ENCODE data around the gene DACT1. TPM values are rescaled to one million over a fixed set of nuclear protein-coding genes. Genes with fewer than 3 reads are reported as not detected.

The DACT1 gene
- total RNA-seq, 4 donors from 2014 or later = 2.3 to 5.8 (median 3.3) TPM

DNA sequence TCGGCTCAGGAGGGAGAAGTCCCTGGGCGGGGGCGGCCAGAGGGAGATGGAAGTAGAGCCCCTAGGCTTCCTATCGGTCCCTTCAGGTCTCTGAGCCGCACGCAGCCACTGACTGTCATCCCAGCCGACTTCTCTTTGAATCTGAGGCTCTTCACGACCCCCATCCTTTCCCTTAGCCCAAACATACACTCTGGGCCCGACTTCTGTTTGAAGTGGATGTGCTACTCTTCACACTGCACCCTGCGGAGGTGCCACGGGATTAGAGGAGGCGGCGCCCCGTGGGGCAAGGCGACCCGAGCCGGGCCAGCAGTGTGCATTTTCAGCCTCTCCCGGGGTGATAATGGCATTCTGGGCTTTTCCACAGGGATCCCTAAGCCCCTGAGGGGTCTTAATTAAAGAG, 6.0 kb upstream of the DACT1 start:
- DNase-seq = no peak
- TF ChIP-seq POLR2AphosphoS5 (IDR thresholded peaks at IDR 0.05) = no peak
- in situ Hi-C loops (cut with MboI; ENCODE audit: low pct_ligation_motif_present in 1 of 4, low pct_unique_long_range_greater_than_20kb in 1 of 4, low sequenced_read_pairs in 3 of 4) = loop anchor here in 3 of 4 donors (25.0 kb wide), 1 partner anchor 381 kb away; no protein-coding TSS in a partner anchor

DNA sequence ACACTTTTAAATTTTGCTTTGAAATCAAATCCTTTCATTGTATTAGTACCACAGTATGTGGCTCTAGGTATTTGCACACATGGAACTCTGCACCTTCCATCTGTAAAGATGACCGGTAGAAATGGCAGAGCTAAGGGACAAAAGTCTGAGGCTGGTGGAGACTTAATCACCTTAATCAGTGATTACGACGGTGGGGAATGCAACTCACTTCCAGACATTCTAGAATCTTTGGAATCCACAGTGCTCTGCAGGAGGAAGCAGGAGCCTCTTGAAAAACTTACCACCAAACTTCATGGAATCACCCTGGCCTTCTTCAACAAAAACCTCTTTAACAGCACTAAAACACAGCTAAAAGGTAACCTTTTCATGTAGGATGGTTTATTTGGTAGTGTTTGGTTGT, 3.9 kb upstream of the DACT1 start:
- Histone ChIP-seq H3K27me3 (peaks cover 2% of the 10 kb centered on the region), H3K4me1 (peaks cover 0 to 17% (median 9%) of the 10 kb centered on the region in 4 donors), H3K27ac (no peak overlapping the region), H3K9me3 (no peaks in the 10 kb centered on the region), H3K4me3 (no peak overlapping the region), H3K36me3 (no peaks in the 10 kb centered on the region)
- no peak for DNase-seq
- WGBS, 2 donors (ENCODE audit: low coverage in 1 of 2) = 80% methylated on average over 3 of the region's 3 CpGs; no CpG with 5 or more reads in 1 of the 2 donors
- in situ Hi-C loops (cut with MboI; ENCODE audit: low pct_ligation_motif_present in 1 of 4, low pct_unique_long_range_greater_than_20kb in 1 of 4, low sequenced_read_pairs in 3 of 4) (loop anchor here in 3 of 4 donors (25.0 kb wide), 1 partner anchor 378 kb away; no protein-coding TSS in a partner anchor), intact Hi-C loops (cut with DNase I; ENCODE audit: low total_unique reads) (loop anchor here (10.0 kb wide), 1 partner anchor 391 kb away; no protein-coding TSS in a partner anchor)
- TF ChIP-seq POLR2AphosphoS5 (IDR thresholded peaks at IDR 0.05) (no peak), EP300 (IDR thresholded peaks at IDR 0.05; ENCODE audit: low read depth) (no peak), POLR2A (IDR thresholded peaks at IDR 0.05) (no peak)
- TF ChIP-seq, protein P1, sequence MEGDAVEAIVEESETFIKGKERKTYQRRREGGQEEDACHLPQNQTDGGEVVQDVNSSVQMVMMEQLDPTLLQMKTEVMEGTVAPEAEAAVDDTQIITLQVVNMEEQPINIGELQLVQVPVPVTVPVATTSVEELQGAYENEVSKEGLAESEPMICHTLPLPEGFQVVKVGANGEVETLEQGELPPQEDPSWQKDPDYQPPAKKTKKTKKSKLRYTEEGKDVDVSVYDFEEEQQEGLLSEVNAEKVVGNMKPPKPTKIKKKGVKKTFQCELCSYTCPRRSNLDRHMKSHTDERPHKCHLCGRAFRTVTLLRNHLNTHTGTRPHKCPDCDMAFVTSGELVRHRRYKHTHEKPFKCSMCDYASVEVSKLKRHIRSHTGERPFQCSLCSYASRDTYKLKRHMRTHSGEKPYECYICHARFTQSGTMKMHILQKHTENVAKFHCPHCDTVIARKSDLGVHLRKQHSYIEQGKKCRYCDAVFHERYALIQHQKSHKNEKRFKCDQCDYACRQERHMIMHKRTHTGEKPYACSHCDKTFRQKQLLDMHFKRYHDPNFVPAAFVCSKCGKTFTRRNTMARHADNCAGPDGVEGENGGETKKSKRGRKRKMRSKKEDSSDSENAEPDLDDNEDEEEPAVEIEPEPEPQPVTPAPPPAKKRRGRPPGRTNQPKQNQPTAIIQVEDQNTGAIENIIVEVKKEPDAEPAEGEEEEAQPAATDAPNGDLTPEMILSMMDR (IDR thresholded peaks at IDR 0.05) = no peak

More for the DNA sequence above, 6.0 kb upstream of the DACT1 start:
- H3K27me3 ChIP-seq = no peaks in the 10 kb centered on the region
- intact Hi-C loops (cut with DNase I; ENCODE audit: low total_unique reads) = loop anchor here (10.0 kb wide), 1 partner anchor 393 kb away; no protein-coding TSS in a partner anchor
- peaks cover 0 to 6% (median 1%) of the 10 kb centered on the region in 4 donors for H3K4me1 ChIP-seq
- H3K4me3 ChIP-seq = no peak overlapping the region
- WGBS, 2 donors (ENCODE audit: low coverage in 1 of 2) = 40 to 81% methylated on average over 3 to 13 of the region's 18 CpGs
- H3K9me3 ChIP-seq = no peaks in the 10 kb centered on the region
- no peaks in the 10 kb centered on the region for H3K36me3 ChIP-seq
- no peak overlapping the region for H3K27ac ChIP-seq

DNA sequence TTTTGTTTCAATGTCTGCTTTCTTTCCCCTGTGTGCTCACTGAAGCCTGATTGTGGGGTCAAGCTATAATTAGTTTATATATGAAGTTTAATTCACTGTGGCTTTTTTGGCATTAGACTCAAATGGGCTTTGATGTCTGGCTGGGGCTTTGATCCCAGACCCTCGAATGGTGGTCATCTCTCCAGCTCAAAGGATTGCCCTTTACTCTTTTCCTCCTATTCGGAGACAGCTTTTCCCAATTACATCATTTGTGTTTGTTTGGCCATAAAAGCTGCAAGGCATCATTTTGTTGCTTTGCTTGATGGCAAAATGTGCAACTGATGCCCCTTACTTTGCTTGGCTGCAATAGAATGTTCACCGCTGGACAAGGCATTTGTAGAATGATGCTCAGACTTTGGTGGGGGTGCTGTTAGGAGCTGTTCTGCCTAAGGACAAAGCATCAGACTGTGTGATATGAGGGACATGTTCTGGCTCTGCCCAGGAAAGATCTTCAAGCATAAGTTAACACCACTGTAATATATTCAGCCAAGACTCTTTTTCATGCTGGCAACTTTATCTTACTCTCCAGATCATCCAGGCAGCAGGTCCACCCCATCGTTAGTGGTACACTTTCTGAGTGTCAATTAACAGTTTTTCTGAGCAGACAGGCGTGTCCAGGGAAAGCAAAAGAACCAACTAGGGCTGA, 3.2 kb upstream of the DACT1 start:
- H3K36me3 ChIP-seq = no peaks in the 10 kb centered on the region
- WGBS, 2 donors (ENCODE audit: low coverage in 1 of 2) = 38 to 42% methylated on average over 4 to 5 of the region's 5 CpGs
- in situ Hi-C loops (cut with MboI; ENCODE audit: low pct_ligation_motif_present in 1 of 4, low pct_unique_long_range_greater_than_20kb in 1 of 4, low sequenced_read_pairs in 3 of 4) (loop anchor here in 3 of 4 donors (25.0 kb wide), 1 partner anchor 378 kb away; no protein-coding TSS in a partner anchor), intact Hi-C loops (cut with DNase I; ENCODE audit: low total_unique reads) (loop anchor here (10.0 kb wide), 1 partner anchor 390 kb away; no protein-coding TSS in a partner anchor)
- no peak overlapping the region for H3K27ac ChIP-seq
- no peak for DNase-seq
- no peak for TF ChIP-seq EP300 (IDR thresholded peaks at IDR 0.05; ENCODE audit: low read depth)
- no peak for TF ChIP-seq POLR2AphosphoS5 (IDR thresholded peaks at IDR 0.05)
- TF ChIP-seq POLR2A (IDR thresholded peaks at IDR 0.05) = no peak
- TF ChIP-seq, protein P1 (IDR thresholded peaks at IDR 0.05) = no peak
- peaks cover 9% of the 10 kb centered on the region for H3K27me3 ChIP-seq
- H3K4me3 ChIP-seq = no peak overlapping the region
- H3K4me1 ChIP-seq = peaks cover under 1 to 25% (median 15%) of the 10 kb centered on the region in 4 donors
- no peaks in the 10 kb centered on the region for H3K9me3 ChIP-seq

DNA sequence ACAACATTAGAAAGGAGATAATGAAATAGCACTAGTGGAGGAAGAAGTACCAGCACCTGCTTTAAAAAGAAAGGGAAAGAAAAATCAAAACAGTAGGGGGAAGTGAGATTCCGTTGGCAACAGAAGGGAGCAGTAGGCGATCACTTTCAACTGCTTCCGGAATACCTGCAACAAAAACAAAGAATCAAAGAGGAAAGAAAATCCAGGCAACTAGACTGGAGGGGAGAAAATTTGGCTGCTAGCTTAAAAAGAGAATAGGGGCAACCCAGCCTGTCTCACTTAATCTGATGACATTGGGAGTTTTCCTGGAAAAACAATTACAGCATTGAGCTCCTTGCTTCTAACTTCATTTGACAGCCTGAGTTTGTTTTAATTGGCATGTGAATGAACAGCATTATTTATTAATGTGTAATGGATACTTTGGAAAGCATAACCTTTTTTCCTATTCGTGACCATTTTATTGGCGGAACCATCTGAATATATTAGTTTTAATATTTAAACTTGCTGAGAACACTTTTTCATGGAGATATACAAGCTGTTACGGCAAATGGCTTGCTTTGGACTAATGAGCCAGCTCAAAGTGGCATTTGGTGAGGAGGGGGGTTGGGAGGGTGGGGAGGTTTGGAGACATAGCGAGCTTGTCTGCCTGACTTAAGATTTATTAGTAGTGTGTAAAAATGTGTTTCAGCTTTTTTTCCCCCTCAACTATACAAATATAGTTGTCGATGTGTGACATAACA, 2.5 kb upstream of the DACT1 start:
- H3K4me3 ChIP-seq = no peak overlapping the region
- DNase-seq = no peak
- 51 to 56% methylated on average over 7 to 8 of the region's 8 CpGs for WGBS, 2 donors (ENCODE audit: low coverage in 1 of 2)
- in situ Hi-C loops (cut with MboI; ENCODE audit: low pct_ligation_motif_present in 1 of 4, low pct_unique_long_range_greater_than_20kb in 1 of 4, low sequenced_read_pairs in 3 of 4) = loop anchor here in 3 of 4 donors (25.0 kb wide), 1 partner anchor 377 kb away; no protein-coding TSS in a partner anchor
- intact Hi-C loops (cut with DNase I; ENCODE audit: low total_unique reads) = loop anchor here (10.0 kb wide), 1 partner anchor 390 kb away; no protein-coding TSS in a partner anchor
- peaks cover 11% of the 10 kb centered on the region for H3K27me3 ChIP-seq
- H3K36me3 ChIP-seq = no peaks in the 10 kb centered on the region
- H3K27ac ChIP-seq = no peak overlapping the region
- H3K4me1 ChIP-seq = peaks cover 6 to 32% (median 18%) of the 10 kb centered on the region in 4 donors
- TF ChIP-seq POLR2A (IDR thresholded peaks at IDR 0.05) (no peak), POLR2AphosphoS5 (IDR thresholded peaks at IDR 0.05) (no peak), EP300 (IDR thresholded peaks at IDR 0.05; ENCODE audit: low read depth) (no peak)
- TF ChIP-seq, protein P1 (IDR thresholded peaks at IDR 0.05) = no peak
- no peaks in the 10 kb centered on the region for H3K9me3 ChIP-seq

All from transverse colon (tissue), 4 donors.